ENCODE measurements around the gene DAPK2.

DNA sequence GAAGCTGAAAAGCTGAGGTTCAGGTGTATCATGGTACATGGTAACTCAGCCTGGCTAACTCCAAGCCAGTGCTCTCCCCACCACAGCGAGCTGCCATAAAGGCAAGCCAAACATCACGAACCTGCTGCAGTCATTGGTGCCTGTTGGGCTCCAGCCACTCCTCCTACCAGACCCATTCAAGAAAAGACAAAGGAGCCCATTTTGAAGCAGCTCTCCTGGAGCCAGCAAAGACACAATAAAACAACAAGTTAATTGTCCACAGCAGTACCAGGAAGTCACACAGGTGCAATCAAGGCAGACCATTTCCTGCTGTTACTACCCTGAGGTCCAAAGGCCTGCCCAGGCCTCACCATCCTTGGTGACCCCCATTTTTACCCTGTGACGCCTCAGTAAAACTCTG, 77.6 kb downstream of the DAPK2 start:
- TF ChIP-seq EZH2 (IDR thresholded peaks at IDR 0.05; ENCODE audit: borderline replicate concordance, low read length) (no peak), CTCF (conservative IDR thresholded peaks at IDR 0.05 in 1 of 2, IDR thresholded peaks at IDR 0.05 in 1 of 2; ENCODE audit: extremely low read depth in 1 of 2, insufficient read depth in 1 of 2, low read depth in 1 of 2, low read length in 2 of 2) (no peak)
